ENCODE results near the gene NDUFB8.

DNA sequence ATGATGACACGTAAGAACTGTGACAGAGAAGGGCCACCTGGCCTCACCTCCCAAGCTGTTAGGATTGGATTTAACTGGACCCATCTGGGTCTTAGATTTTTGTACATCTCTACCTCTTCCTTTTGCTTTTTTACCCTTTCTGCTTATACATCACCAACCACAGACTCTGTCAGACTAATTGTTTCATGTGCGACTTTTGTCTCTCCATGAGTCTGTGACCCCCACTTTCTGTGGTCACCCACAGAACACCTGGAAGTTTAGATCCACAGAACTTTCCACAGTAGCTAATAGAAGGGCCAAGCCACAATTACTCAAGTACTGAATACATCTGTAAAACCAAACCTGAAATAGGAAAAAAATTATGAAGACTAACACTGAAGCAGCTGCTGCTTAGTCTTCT lies 33.1 kb downstream of the NDUFB8 start:
- no peak for TF ChIP-seq POLR2AphosphoS5 (IDR thresholded peaks at IDR 0.05)
- TF ChIP-seq POLR2A (IDR thresholded peaks at IDR 0.05), result no peak
- no peak for TF ChIP-seq CTCF (IDR thresholded peaks at IDR 0.05)

All from transverse colon (tissue), 4 donors.